ENCODE measurements around the gene OR51G2. TPM values are rescaled to one million over a fixed set of nuclear protein-coding genes. Genes with fewer than 3 reads are reported as not detected.

OR51G2 gene
- total RNA-seq, 1 donor from 2014 or later = not detected

GRCh38 chr11:4916581-4916980, 2.6 kb downstream of the OR51G2 start:
- Histone ChIP-seq H3K4me1 (no peaks in the 10 kb centered on the region), H3K4me3 (no peak overlapping the region), H3K27ac (no peak overlapping the region), H3K9me3 (no peaks in the 10 kb centered on the region), H3K27me3 (ENCODE audit: low read depth) (no peaks in the 10 kb centered on the region), H3K36me3 (no peaks in the 10 kb centered on the region)
- ATAC-seq (no peak), DNase-seq (no peak)
- no peak for TF ChIP-seq CTCF (IDR thresholded peaks at IDR 0.05)
- intact Hi-C loops (cut with DNase I) = no loop called here

- intact Hi-C loops (cut with DNase I) = no loop called here
- H3K4me1 ChIP-seq = no peaks in the 10 kb centered on the region
- no peaks in the 10 kb centered on the region for H3K36me3 ChIP-seq
- H3K27me3 ChIP-seq (ENCODE audit: low read depth) = no peaks in the 10 kb centered on the region
- no peak within 1 kb of the TSS for H3K4me3 ChIP-seq
- no peak for DNase-seq
- TF ChIP-seq CTCF (IDR thresholded peaks at IDR 0.05) = no peak
- no peak for ATAC-seq
- H3K9me3 ChIP-seq = no peaks in the 10 kb centered on the region
- H3K27ac ChIP-seq = no peak within 1 kb of the TSS
Observed at GRCh38 chr11:4903484-4903883, 15.7 kb downstream of the OR51G2 start, which contains the start of gene OR51A7. OR51A7 (plus strand) TSS chr11:4903783; CDS start chr11:4907370, 3,587 bp downstream.

GRCh38 chr11:4891996-4892640, 27.0 kb downstream of the OR51G2 start:
- Histone ChIP-seq H3K27me3 (ENCODE audit: low read depth) (no peaks in the 10 kb centered on the region), H3K9me3 (no peaks in the 10 kb centered on the region), H3K4me3 (no peak overlapping the region), H3K4me1 (no peaks in the 10 kb centered on the region), H3K36me3 (no peaks in the 10 kb centered on the region), H3K27ac (no peak overlapping the region)
- no peak for TF ChIP-seq CTCF (IDR thresholded peaks at IDR 0.05)
- intact Hi-C loops (cut with DNase I) = no loop called here
- no peak for ATAC-seq
- no peak for DNase-seq

- Histone ChIP-seq H3K27ac (no peak overlapping the region), H3K4me3 (no peak overlapping the region), H3K9me3 (no peaks in the 10 kb centered on the region), H3K4me1 (no peaks in the 10 kb centered on the region), H3K36me3 (no peaks in the 10 kb centered on the region), H3K27me3 (ENCODE audit: low read depth) (no peaks in the 10 kb centered on the region)
- no peak for DNase-seq
- no peak for ATAC-seq
- intact Hi-C loops (cut with DNase I) = no loop called here
- no peak for TF ChIP-seq CTCF (IDR thresholded peaks at IDR 0.05)
Observed at GRCh38 chr11:4890279-4890678, 28.9 kb downstream of the OR51G2 start.

- Histone ChIP-seq H3K27ac (no peak overlapping the region), H3K4me1 (no peaks in the 10 kb centered on the region), H3K4me3 (no peak overlapping the region), H3K27me3 (ENCODE audit: low read depth) (no peaks in the 10 kb centered on the region), H3K36me3 (no peaks in the 10 kb centered on the region), H3K9me3 (no peaks in the 10 kb centered on the region)
- no peak for TF ChIP-seq CTCF (IDR thresholded peaks at IDR 0.05)
- intact Hi-C loops (cut with DNase I) = no loop called here
- DNase-seq = no peak
- ATAC-seq = no peak
Observed at GRCh38 chr11:4887591-4887990, 31.6 kb downstream of the OR51G2 start.
